Fibroblast of lung (primary cell): ENCODE results near the gene KCNQ4. TPM values are rescaled to one million over a fixed set of nuclear protein-coding genes. Genes with fewer than 3 reads are reported as not detected.
A peak's percentile ranks its signal among the peaks of the same experiment; 100 is the strongest.

Source experiments
- DNase-seq, 2 donors: peaks; one replicate each; pipeline versions ENCODE4 v3.0.0 to v3.0.0-alpha.2; 2010; ENCODE audit warnings: low read depth in 2 of 2
- H2AFZ ChIP-seq: 2 replicates; pipeline ENCODE4 v1.5.1; 2012; ENCODE audit warnings: low read length, control low read depth, inconsistent platforms
- H3K27ac ChIP-seq: 2 replicates; pipeline ENCODE4 v1.5.1; 2011; ENCODE audit warnings: low read length, control low read depth; ENCODE audit not compliant: insufficient read depth
- H3K27me3 ChIP-seq: 2 replicates; pipeline ENCODE4 v1.5.1; 2011; ENCODE audit warnings: mild to moderate bottlenecking, low read length; ENCODE audit not compliant: control insufficient read depth, insufficient read depth
- H3K36me3 ChIP-seq: 2 replicates; pipeline ENCODE4 v1.5.1; 2011; ENCODE audit warnings: low read length; ENCODE audit not compliant: control insufficient read depth, insufficient read depth
- H3K4me1 ChIP-seq: 2 replicates; pipeline ENCODE4 v1.5.1; 2011; ENCODE audit warnings: low read length; ENCODE audit not compliant: control insufficient read depth, insufficient read depth; ENCODE audit errors: extremely low read depth
- H3K4me2 ChIP-seq: 2 replicates; pipeline ENCODE4 v1.5.1; 2011; ENCODE audit warnings: low read length, control low read depth; ENCODE audit not compliant: insufficient read depth; ENCODE audit errors: extremely low read depth
- H3K4me3 ChIP-seq, 4 experiments: fragments of 200-600 bp in 1 of 4; sonication (generic) in 1 of 4; replicated peaks in 1 of 4; 2 replicates each; pipeline ENCODE4 v1.5.1; 2011 to 2016; ENCODE audit warnings: low read length in 4 of 4, low read depth in 3 of 4, mild to moderate bottlenecking in 3 of 4, control low read depth in 2 of 4, inconsistent platforms in 1 of 4, mixed read lengths in 1 of 4; ENCODE audit not compliant: insufficient read depth in 1 of 4; ENCODE audit errors: control extremely low read depth in 1 of 4
- H3K79me2 ChIP-seq: 2 replicates; pipeline ENCODE4 v1.5.1; 2012; ENCODE audit warnings: mild to moderate bottlenecking, low read length, inconsistent platforms; ENCODE audit not compliant: control insufficient read depth, insufficient read depth
- H3K9ac ChIP-seq: 2 replicates; pipeline ENCODE4 v1.5.1; 2011; ENCODE audit warnings: mild to moderate bottlenecking, low read length, control low read depth; ENCODE audit not compliant: insufficient read depth
- H3K9me3 ChIP-seq: 2 replicates; pipeline ENCODE4 v1.5.1; 2012; ENCODE audit warnings: low read depth, low read length; ENCODE audit not compliant: control insufficient read depth, insufficient read depth
- H4K20me1 ChIP-seq: 2 replicates; pipeline ENCODE4 v1.5.1; 2011; ENCODE audit warnings: low read length; ENCODE audit not compliant: control insufficient read depth, insufficient read depth; ENCODE audit errors: extremely low read depth
- CTCF ChIP-seq, 2 donors: IDR thresholded peaks in 1 of 2; conservative IDR thresholded peaks in 1 of 2; 1 replicate in 1 of 2; 2 replicates in 1 of 2; pipeline ENCODE4 v1.5.1; 2011 to 2012; ENCODE audit warnings: low read length in 2 of 2, control low read depth in 1 of 2, inconsistent platforms in 1 of 2, low read depth in 1 of 2, mild to moderate bottlenecking in 1 of 2
- EZH2 ChIP-seq: IDR thresholded peaks from 2 replicates; pipeline ENCODE4 v1.5.1; 2012; ENCODE audit warnings: low read length, control low read depth, mild to moderate bottlenecking; ENCODE audit errors: missing control alignments
- polyA plus RNA-seq, 2 donors: library from polyadenylated mRNA; depleted of rRNA in 1 of 2; stranded (reverse) in 1 of 2; unstranded in 1 of 2; fragments of >200 nt; gene quantifications; 2 replicates each; pipeline ENCODE4 v1.2.1, GENCODE V29; 2011 to 2012; ENCODE audit warnings: missing spikeins in 1 of 2
- total RNA-seq: library from RNA; depleted of rRNA; stranded (reverse); fragments of >200 nt; gene quantifications from 2 replicates; pipeline ENCODE4 v1.2.1, GENCODE V29; 2014

KCNQ4 gene
- total and polyA plus RNA-seq, 2 donors (not counting 1 experiment from before 2014, with no cell fraction given), result under 0.01 to 0.03 TPM

DNA sequence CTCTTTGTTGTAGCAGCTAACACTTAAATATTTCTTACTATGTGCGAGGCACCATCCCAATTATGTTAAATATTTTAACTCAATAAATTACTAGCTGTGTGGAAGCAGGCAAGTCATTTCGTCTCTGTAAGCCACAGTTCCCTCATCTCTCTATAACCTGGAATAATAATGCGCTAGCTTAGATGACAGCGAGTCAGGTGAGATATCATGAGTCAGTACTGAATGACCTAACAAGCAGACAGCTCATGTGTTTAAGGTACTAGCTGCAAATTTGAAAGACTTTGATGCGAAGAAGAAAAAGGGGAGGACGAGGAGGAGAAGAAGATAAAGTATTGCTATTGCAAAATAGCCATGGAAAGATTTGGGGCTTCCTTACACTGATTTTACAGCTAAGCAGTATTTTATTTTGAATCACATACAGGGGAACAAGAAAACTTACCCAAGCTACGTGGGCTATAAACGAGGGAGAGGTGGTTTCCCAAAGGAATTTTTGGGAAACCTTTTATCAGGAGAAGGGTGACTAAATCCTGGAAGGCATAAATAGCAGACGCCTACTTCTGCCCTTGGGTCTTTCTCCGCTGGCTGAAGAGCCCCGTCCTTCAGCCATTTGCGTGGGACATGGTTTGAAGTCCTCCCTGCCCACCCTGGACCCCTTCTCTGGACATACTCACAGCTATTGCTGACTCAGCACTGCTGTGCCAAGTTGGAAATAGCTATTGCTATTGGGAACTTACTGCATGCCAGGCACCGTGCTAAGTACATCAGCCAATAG is 69.7 kb downstream of the KCNQ4 start:
- Histone ChIP-seq H3K27ac (no peak overlapping the region), H2AFZ (no peak overlapping the region), H3K4me3 (no peak overlapping the region), H3K79me2 (no peaks in the 10 kb centered on the region), H3K4me2 (no peak overlapping the region), H3K27me3 (no peaks in the 10 kb centered on the region), H3K36me3 (no peaks in the 10 kb centered on the region), H3K9me3 (no peaks in the 10 kb centered on the region), H3K4me1 (no peaks in the 10 kb centered on the region), H4K20me1 (no peaks in the 10 kb centered on the region), H3K9ac (no peak overlapping the region)
- peak in 1 of 2 donors; percentile 28 for DNase-seq
- TF ChIP-seq EZH2 (no peak), CTCF (conservative IDR thresholded peaks at IDR 0.05 in 1 of 2, IDR thresholded peaks at IDR 0.05 in 1 of 2; ENCODE audit: low read depth in 1 of 2, low read length in 2 of 2) (no peak)

DNA sequence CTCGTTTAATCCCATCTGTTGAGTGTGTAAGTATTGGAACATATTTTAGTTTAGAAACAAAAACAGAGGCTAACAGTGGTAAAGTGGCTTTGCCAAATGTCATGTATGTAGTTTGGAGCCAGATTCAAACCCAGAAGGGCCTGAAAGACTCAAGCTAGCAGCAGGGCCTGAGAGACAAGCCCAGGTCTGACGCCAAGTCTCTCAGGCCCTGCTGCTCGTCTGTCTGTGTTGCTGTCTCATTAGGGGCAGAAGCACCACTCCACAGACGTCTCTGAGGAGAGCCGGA is 70.2 kb downstream of the KCNQ4 start:
- peaks cover 2% of the 10 kb centered on the region for H3K27me3 ChIP-seq
- DNase-seq, result no peak
- H3K9me3 ChIP-seq, result no peaks in the 10 kb centered on the region
- no peaks in the 10 kb centered on the region for H3K4me1 ChIP-seq
- H3K79me2 ChIP-seq, result no peaks in the 10 kb centered on the region
- TF ChIP-seq CTCF (conservative IDR thresholded peaks at IDR 0.05 in 1 of 2, IDR thresholded peaks at IDR 0.05 in 1 of 2; ENCODE audit: low read depth in 1 of 2, low read length in 2 of 2) (no peak), EZH2 (no peak)
- no peaks in the 10 kb centered on the region for H3K36me3 ChIP-seq
- no peak overlapping the region for H3K27ac ChIP-seq
- H3K4me2 ChIP-seq, result no peak overlapping the region
- no peaks in the 10 kb centered on the region for H4K20me1 ChIP-seq
- no peak overlapping the region for H3K4me3 ChIP-seq
- no peak overlapping the region for H2AFZ ChIP-seq
- no peak overlapping the region for H3K9ac ChIP-seq

DNA sequence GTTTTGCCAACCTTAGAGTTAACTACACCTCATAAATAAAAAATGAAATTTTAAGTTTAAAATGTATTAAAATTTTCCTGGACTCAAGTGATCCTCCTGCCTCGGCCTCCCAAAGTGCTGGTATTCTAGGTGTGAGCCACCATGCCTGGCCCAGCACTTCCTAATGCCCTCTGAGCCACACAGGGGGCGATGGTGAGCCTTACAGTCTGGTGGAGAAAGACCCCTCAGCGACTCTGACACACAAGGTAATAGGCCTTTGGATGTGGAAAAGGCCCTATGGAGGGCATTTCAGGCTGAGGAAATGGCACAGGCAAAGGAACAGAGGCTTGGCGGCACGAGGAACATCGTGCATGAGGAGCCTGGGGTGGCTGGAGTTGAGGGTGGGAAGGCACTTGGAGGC is 71.9 kb downstream of the KCNQ4 start:
- no peak overlapping the region for H2AFZ ChIP-seq
- no peak overlapping the region for H3K4me2 ChIP-seq
- no peaks in the 10 kb centered on the region for H3K36me3 ChIP-seq
- no peaks in the 10 kb centered on the region for H3K79me2 ChIP-seq
- H4K20me1 ChIP-seq, result no peaks in the 10 kb centered on the region
- H3K9ac ChIP-seq, result no peak overlapping the region
- no peaks in the 10 kb centered on the region for H3K4me1 ChIP-seq
- no peak overlapping the region for H3K27ac ChIP-seq
- no peak overlapping the region for H3K4me3 ChIP-seq
- peak; percentile 13 to 36 for TF ChIP-seq CTCF (conservative IDR thresholded peaks at IDR 0.05 in 1 of 2, IDR thresholded peaks at IDR 0.05 in 1 of 2; ENCODE audit: low read depth in 1 of 2, low read length in 2 of 2)
- no peak for TF ChIP-seq EZH2
- H3K27me3 ChIP-seq, result peaks cover 2% of the 10 kb centered on the region
- H3K9me3 ChIP-seq, result no peaks in the 10 kb centered on the region
- DNase-seq, result no peak
